K562 (cell line): ENCODE results near the gene CNN3. TPM values are rescaled to one million over a fixed set of nuclear protein-coding genes. Genes with fewer than 3 reads are reported as not detected.

Source experiments
- CXXC5 ChIP-seq: fragments of 250-450 bp; sonication (Bioruptor Pico); IDR thresholded peaks from 2 replicates; pipeline ENCODE4 v1.8.0; 2022; ENCODE audit warnings: inconsistent platforms, mild to moderate bottlenecking, moderate library complexity
- FOXO4 ChIP-seq: fragments of 450-650 bp; formaldehyde crosslinking; IDR thresholded peaks from 2 replicates; pipeline ENCODE4 v1.4.0; 2020; ENCODE audit warnings: mild to moderate bottlenecking, moderate library complexity
- GABPA ChIP-seq: fragments of 200-800 bp; sonication (Bioruptor generic); conservative IDR thresholded peaks from 2 replicates; pipeline ENCODE4 v1.6.1; 2016; ENCODE audit warnings: low read depth, missing genetic modification characterization, missing compliant biosample characterization
- MCM7 ChIP-seq, 2 experiments: fragments of 450-650 bp; IDR thresholded peaks; 2 replicates each; pipeline ENCODE4 v1.6.1; 2016 to 2018
- MTA3 ChIP-seq: fragments of 450-650 bp; formaldehyde crosslinking; IDR thresholded peaks from 2 replicates; pipeline ENCODE4 v1.6.1; 2017; ENCODE audit warnings: mild to moderate bottlenecking, borderline replicate concordance
- MYBL2 ChIP-seq, 2 experiments: fragments of 450-650 bp in 1 of 2; sonication (generic) in 1 of 2; formaldehyde crosslinking in 1 of 2; IDR thresholded peaks; 2 replicates each; pipeline versions ENCODE4 v1.6.1 to v1.8.1; 2017 to 2022; ENCODE audit warnings: borderline replicate concordance in 1 of 2, inconsistent platforms in 1 of 2, low read depth in 1 of 2, mild to moderate bottlenecking in 1 of 2, missing genetic modification reagents in 1 of 2, moderate library complexity in 1 of 2
- RFX7 ChIP-seq: fragments of 250-450 bp; sonication (Bioruptor Pico); IDR thresholded peaks from 2 replicates; pipeline ENCODE4 v1.5.1; 2021; ENCODE audit warnings: mild to moderate bottlenecking
- SMAD1 ChIP-seq: fragments of 150-350 bp; IDR thresholded peaks from 2 replicates; pipeline ENCODE4 v1.6.1; 2014; ENCODE audit warnings: low read length, low read depth; ENCODE audit not compliant: partially characterized antibody
- THAP12 ChIP-seq: fragments of 250-450 bp; sonication (Bioruptor Pico); IDR thresholded peaks from 2 replicates; pipeline ENCODE4 v1.9.0; 2021; ENCODE audit warnings: mild to moderate bottlenecking, inconsistent platforms
- XRCC3 ChIP-seq: fragments of 450-650 bp; IDR thresholded peaks from 2 replicates; pipeline ENCODE4 v1.6.1; 2017; ENCODE audit warnings: mild to moderate bottlenecking, moderate library complexity
- ZBTB17 ChIP-seq: fragments of 450-650 bp; formaldehyde crosslinking; IDR thresholded peaks from 2 replicates; pipeline ENCODE4 v1.4.0; 2020; ENCODE audit warnings: mild to moderate bottlenecking
- ZBTB40 ChIP-seq, 2 experiments: fragments of 450-650 bp in 1 of 2; sonication (generic) in 1 of 2; formaldehyde crosslinking in 1 of 2; IDR thresholded peaks; 2 replicates each; pipeline versions ENCODE4 v1.7.1 to v1.9.0; 2016 to 2022; ENCODE audit warnings: inconsistent platforms in 1 of 2, mild to moderate bottlenecking in 1 of 2, missing genetic modification reagents in 1 of 2
- ZNF239 ChIP-seq: fragments of 250-450 bp; sonication (Bioruptor Pico); IDR thresholded peaks from 2 replicates; pipeline ENCODE4 v1.4.0; 2020; ENCODE audit warnings: mild to moderate bottlenecking
- polyA plus RNA-seq, 8 experiments: library from polyadenylated mRNA; depleted of rRNA in 4 of 8; stranded (reverse) in 5 of 8; unstranded in 3 of 8; fragments of >200 nt; fragmentation: Nextera tagmentation in 2 of 8; fragmentation: Illumina TruSeq in 1 of 8; extraction: Ambion mirVana in 2 of 8; extraction: Trizol in 1 of 8; gene quantifications; 2 replicates each; pipeline versions ENCODE4 v1.2.1 to v1.2.3, GENCODE V29; 2011 to 2014; ENCODE audit warnings: inconsistent platforms in 1 of 8, missing spikeins in 1 of 8
- total RNA-seq, 7 experiments: library from RNA; depleted of rRNA in 6 of 7; stranded (reverse); fragments of >200 nt in 6 of 7; fragmentation: Illumina TruSeq in 2 of 7; extraction: Trizol in 2 of 7; gene quantifications; 2 replicates each; pipeline versions ENCODE4 v1.2.1 to v1.2.3, GENCODE V29; 2011 to 2021; ENCODE audit warnings: low replicate concordance in 1 of 7

CNN3 gene
- total and polyA plus RNA-seq, 9 of the 15 experiments (the other 6 are each of a cell fraction or from before 2014, with no cell fraction given) = 0.06 to 0.62 (median 0.18) TPM; not detected in 4

GRCh38 chr1:94854458-94855306 is 72.2 kb downstream of the CNN3 start (continued):
- TF ChIP-seq RFX7 = no peak
- no peak for TF ChIP-seq ZBTB17
- no peak for TF ChIP-seq MYBL2 (IDR thresholded peaks at IDR 0.05; ENCODE audit: low read depth)
- no peak for TF ChIP-seq MYBL2 (CRISPR knock-in tag; IDR thresholded peaks at IDR 0.05; ENCODE audit: borderline replicate concordance)
- no peak for TF ChIP-seq FOXO4 (CRISPR knock-in tag)
- no peak for TF ChIP-seq THAP12 (CRISPR knock-in tag)
- peak; percentile 41; the same call in 1 of the 2 replicates for TF ChIP-seq CXXC5 (CRISPR knock-in tag)
- no peak for TF ChIP-seq ZNF239 (CRISPR knock-in tag)
- no peak for TF ChIP-seq GABPA (tag)
- TF ChIP-seq SMAD1 = no peak
- TF ChIP-seq MTA3 = no peak
- no peak for TF ChIP-seq ZBTB40 (IDR thresholded peaks at IDR 0.05)
- TF ChIP-seq ZBTB40 (CRISPR knock-in tag; IDR thresholded peaks at IDR 0.05) = no peak
- TF ChIP-seq MCM7 (IDR thresholded peaks at IDR 0.05) = no peak
- no peak for TF ChIP-seq XRCC3
